ENCODE results near the gene TRAPPC10. TPM values are rescaled to one million over a fixed set of nuclear protein-coding genes. Genes with fewer than 3 reads are reported as not detected.

The TRAPPC10 gene
- total RNA-seq, 1 experiment from 2014 or later, result 17.4 TPM

GRCh38 chr21:44002511-44002910 is 9.6 kb upstream of the TRAPPC10 start:
- no peak for DNase-seq (ENCODE audit: extremely low read depth, low read depth)

GRCh38 chr21:44003307-44003966 is 8.7 kb upstream of the TRAPPC10 start:
- DNase-seq (ENCODE audit: extremely low read depth, low read depth), result no peak

GRCh38 chr21:44005071-44005470 is 7.0 kb upstream of the TRAPPC10 start:
- no peak for DNase-seq (ENCODE audit: extremely low read depth, low read depth)

GRCh38 chr21:44005593-44005992 is 6.5 kb upstream of the TRAPPC10 start:
- no peak for DNase-seq (ENCODE audit: extremely low read depth, low read depth)

GRCh38 chr21:44006017-44006619 is 6.0 kb upstream of the TRAPPC10 start:
- no peak for DNase-seq (ENCODE audit: extremely low read depth, low read depth)

GRCh38 chr21:44006656-44007055 is 5.5 kb upstream of the TRAPPC10 start:
- DNase-seq (ENCODE audit: extremely low read depth, low read depth), result no peak

GRCh38 chr21:44010429-44010828 is 1.7 kb upstream of the TRAPPC10 start:
- DNase-seq (ENCODE audit: extremely low read depth, low read depth), result no peak

GRCh38 chr21:44011123-44011522 is 986 bp upstream of the TRAPPC10 start:
- DNase-seq (ENCODE audit: extremely low read depth, low read depth), result no peak

- DNase-seq (ENCODE audit: extremely low read depth, low read depth), result no peak
Measured at GRCh38 chr21:44012474-44013379, 618 bp downstream of the TRAPPC10 start.

GRCh38 chr21:44013380-44014088 is 1.4 kb downstream of the TRAPPC10 start:
- DNase-seq (ENCODE audit: extremely low read depth, low read depth), result no peak

GRCh38 chr21:44017601-44018000 is 5.5 kb downstream of the TRAPPC10 start:
- no peak for DNase-seq (ENCODE audit: extremely low read depth, low read depth)

GRCh38 chr21:44018127-44018526 is 6.0 kb downstream of the TRAPPC10 start:
- DNase-seq (ENCODE audit: extremely low read depth, low read depth), result no peak

GRCh38 chr21:44018813-44019567 is 6.9 kb downstream of the TRAPPC10 start:
- DNase-seq (ENCODE audit: extremely low read depth, low read depth), result no peak

- no peak for DNase-seq (ENCODE audit: extremely low read depth, low read depth)
Measured at GRCh38 chr21:44019568-44019958, 7.5 kb downstream of the TRAPPC10 start.

GRCh38 chr21:44020551-44020950 is 8.4 kb downstream of the TRAPPC10 start:
- DNase-seq (ENCODE audit: extremely low read depth, low read depth), result no peak

GRCh38 chr21:44021064-44021463 is 9.0 kb downstream of the TRAPPC10 start:
- DNase-seq (ENCODE audit: extremely low read depth, low read depth), result no peak

- no peak for DNase-seq (ENCODE audit: extremely low read depth, low read depth)
Measured at GRCh38 chr21:44024257-44024656, 12.1 kb downstream of the TRAPPC10 start.

GRCh38 chr21:44024887-44025353 is 12.8 kb downstream of the TRAPPC10 start:
- no peak for DNase-seq (ENCODE audit: extremely low read depth, low read depth)

- DNase-seq (ENCODE audit: extremely low read depth, low read depth), result no peak
Measured at GRCh38 chr21:44027607-44028286, 15.6 kb downstream of the TRAPPC10 start.

- DNase-seq (ENCODE audit: extremely low read depth, low read depth), result no peak
Measured at GRCh38 chr21:44028287-44028659, 16.2 kb downstream of the TRAPPC10 start.
